ENCODE results near the gene PIP4K2A. TPM values are rescaled to one million over a fixed set of nuclear protein-coding genes. Genes with fewer than 3 reads are reported as not detected.
A peak's percentile ranks its signal among the peaks of the same experiment; 100 is the strongest.

Gene PIP4K2A
- total RNA-seq, 2 experiments from 2014 or later: 108 to 115 TPM

DNA sequence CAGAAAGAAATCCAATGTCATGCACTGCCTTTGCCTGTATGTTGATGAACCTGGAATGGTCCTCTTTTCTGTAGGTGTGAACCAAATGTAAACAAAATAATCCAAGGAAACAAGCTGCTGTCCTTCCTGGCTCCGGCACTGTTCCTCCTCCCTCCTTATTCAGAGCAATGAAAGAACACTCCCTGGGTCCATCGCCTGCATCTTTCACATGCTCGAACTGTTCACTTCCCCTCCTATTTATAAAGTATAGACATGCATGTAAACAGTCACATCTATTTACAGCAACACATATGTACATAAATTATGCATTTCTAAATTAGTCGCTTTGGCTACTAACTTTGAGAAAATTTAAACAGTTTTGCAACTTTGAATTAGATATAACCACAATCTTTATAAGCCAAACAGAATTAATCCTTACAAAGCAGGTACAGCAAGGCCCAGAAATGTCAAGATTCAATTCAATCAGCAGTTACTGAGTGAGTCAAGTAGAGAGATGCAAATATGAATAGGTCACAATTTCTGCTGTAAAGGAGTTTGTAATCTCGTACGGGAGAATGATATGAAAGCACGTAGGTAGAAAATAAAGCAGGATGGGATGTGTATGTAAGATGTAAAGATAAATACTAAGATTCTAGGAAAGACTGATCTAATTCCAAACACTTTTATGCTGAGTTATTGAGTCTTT lies 162.6 kb downstream of the PIP4K2A start:
- Mint-ChIP-seq H3K27ac (no peak overlapping the region), H3K27me3 (no peaks in the 10 kb centered on the region), H3K4me3 (no peak overlapping the region), H3K36me3 (ENCODE audit: low read depth) (peaks cover 36% of the 10 kb centered on the region), H3K4me1 (ENCODE audit: low read depth) (peaks cover 27% of the 10 kb centered on the region), H3K9me3 (no peaks in the 10 kb centered on the region)
- DNase-seq (no peak), ATAC-seq (no peak)
- ChIA-PET CTCF (interaction anchor here (0.6 to 2.4 kb wide), 8 partner anchors 20 to 558 kb away, joined by 3 to 9 read pairs (median 3); no protein-coding TSS in a partner anchor), POLR2A (no interaction called here)
- TF ChIP-seq, protein P1, sequence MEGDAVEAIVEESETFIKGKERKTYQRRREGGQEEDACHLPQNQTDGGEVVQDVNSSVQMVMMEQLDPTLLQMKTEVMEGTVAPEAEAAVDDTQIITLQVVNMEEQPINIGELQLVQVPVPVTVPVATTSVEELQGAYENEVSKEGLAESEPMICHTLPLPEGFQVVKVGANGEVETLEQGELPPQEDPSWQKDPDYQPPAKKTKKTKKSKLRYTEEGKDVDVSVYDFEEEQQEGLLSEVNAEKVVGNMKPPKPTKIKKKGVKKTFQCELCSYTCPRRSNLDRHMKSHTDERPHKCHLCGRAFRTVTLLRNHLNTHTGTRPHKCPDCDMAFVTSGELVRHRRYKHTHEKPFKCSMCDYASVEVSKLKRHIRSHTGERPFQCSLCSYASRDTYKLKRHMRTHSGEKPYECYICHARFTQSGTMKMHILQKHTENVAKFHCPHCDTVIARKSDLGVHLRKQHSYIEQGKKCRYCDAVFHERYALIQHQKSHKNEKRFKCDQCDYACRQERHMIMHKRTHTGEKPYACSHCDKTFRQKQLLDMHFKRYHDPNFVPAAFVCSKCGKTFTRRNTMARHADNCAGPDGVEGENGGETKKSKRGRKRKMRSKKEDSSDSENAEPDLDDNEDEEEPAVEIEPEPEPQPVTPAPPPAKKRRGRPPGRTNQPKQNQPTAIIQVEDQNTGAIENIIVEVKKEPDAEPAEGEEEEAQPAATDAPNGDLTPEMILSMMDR (IDR thresholded peaks at IDR 0.05): no peak
- intact Hi-C loops (cut with micrococcal nuclease): loop anchor here (2.0 kb wide), 1 partner anchor 437 kb away; no protein-coding TSS in a partner anchor

DNA sequence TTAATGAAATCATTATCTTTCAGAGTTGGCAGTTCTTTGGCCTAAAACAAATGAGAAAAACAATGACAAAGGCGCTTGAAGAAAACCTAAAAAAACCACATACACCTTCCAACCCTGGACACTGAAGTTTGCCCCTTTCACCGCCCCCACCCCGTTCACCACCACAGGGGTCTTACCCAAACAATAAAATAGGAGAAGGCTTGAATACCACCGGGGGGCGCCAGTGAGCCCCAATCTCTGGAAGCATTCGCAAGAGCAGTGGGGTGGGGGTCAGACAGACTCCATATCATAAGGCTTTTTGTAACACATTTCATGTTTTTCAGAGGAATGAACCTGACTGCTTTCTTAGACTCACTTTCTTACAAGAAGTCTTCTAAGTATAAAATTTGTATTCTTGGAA lies 163.6 kb downstream of the PIP4K2A start:
- Mint-ChIP-seq H3K27ac (peak overlapping the region; percentile 63), H3K9me3 (no peaks in the 10 kb centered on the region), H3K4me3 (no peak overlapping the region), H3K4me1 (ENCODE audit: low read depth) (peaks cover 29% of the 10 kb centered on the region), H3K36me3 (ENCODE audit: low read depth) (peaks cover 45% of the 10 kb centered on the region), H3K27me3 (no peaks in the 10 kb centered on the region)
- DNase-seq (peak; percentile 85), ATAC-seq (no peak)
- TF ChIP-seq, protein P1 (IDR thresholded peaks at IDR 0.05): peak; percentile 81
- intact Hi-C loops (cut with micrococcal nuclease): loop anchor here (2.0 kb wide), 1 partner anchor 438 kb away; no protein-coding TSS in a partner anchor
- ChIA-PET CTCF (interaction anchor here (0.8 to 2.4 kb wide), 6 partner anchors 8 to 557 kb away, joined by 3 to 9 read pairs (median 3); no protein-coding TSS in a partner anchor), POLR2A (no interaction called here)

DNA sequence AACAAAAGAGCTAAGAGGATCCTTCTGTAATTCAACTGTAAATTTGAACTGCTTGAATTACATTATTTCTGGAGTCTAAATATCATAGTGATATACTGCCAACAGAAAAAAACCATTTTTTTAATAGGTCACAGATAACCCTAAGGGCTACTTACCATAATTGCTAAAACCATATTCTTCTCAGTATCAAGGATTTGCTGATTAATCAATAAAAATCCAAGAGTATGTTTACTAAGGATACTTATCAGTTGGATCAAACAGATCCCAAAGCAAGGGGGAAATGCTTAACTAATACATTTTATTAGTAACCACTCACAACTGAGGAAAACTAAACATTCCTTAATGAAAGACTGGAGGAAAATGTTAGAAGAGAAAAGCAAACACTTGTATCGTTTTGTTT lies 166.0 kb downstream of the PIP4K2A start:
- peaks cover 58% of the 10 kb centered on the region for H3K36me3 Mint-ChIP-seq (ENCODE audit: low read depth)
- no peak overlapping the region for H3K27ac Mint-ChIP-seq
- CTCF ChIA-PET: interaction anchor here (1.2 to 1.4 kb wide), 2 partner anchors 440 to 441 kb away, joined by 3 to 4 read pairs; no protein-coding TSS in a partner anchor
- no peaks in the 10 kb centered on the region for H3K9me3 Mint-ChIP-seq
- no peaks in the 10 kb centered on the region for H3K27me3 Mint-ChIP-seq
- ATAC-seq: no peak
- no peak overlapping the region for H3K4me3 Mint-ChIP-seq
- TF ChIP-seq, protein P1 (IDR thresholded peaks at IDR 0.05): no peak
- intact Hi-C loops (cut with micrococcal nuclease): no loop called here
- POLR2A ChIA-PET: interaction anchor here (0.9 to 1.1 kb wide), 2 partner anchors 12 to 111 kb away, joined by 3 read pairs; no protein-coding TSS in a partner anchor
- no peak for DNase-seq
- peaks cover 41% of the 10 kb centered on the region for H3K4me1 Mint-ChIP-seq (ENCODE audit: low read depth)

DNA sequence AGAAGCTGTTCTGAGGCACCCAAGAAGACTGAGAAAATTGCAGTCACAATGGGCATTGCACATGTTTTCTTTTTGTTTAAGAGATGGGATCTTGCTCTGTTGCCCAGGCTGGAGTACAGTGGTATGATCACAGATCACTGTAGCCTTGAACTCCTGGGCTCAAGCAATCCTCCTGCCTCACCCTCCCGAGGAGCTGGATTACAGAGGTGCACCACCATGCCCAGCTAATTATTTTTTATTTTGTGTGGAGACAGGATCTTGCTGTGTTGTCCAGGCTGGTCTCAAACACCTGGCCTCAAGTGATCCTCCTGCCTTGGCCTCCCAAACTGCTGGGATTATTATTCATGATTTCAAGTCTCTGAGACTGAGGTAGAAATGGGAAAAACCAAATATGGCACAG lies 168.7 kb downstream of the PIP4K2A start:
- H3K4me1 Mint-ChIP-seq (ENCODE audit: low read depth): peaks cover 22% of the 10 kb centered on the region
- no peaks in the 10 kb centered on the region for H3K27me3 Mint-ChIP-seq
- H3K36me3 Mint-ChIP-seq (ENCODE audit: low read depth): peaks cover 70% of the 10 kb centered on the region
- intact Hi-C loops (cut with micrococcal nuclease): no loop called here
- H3K9me3 Mint-ChIP-seq: no peaks in the 10 kb centered on the region
- no peak overlapping the region for H3K27ac Mint-ChIP-seq
- DNase-seq (no peak), ATAC-seq (no peak)
- CTCF ChIA-PET: interaction anchor here (1.4 kb wide), 1 partner anchor 443 kb away, joined by 4 read pairs; no protein-coding TSS in a partner anchor
- H3K4me3 Mint-ChIP-seq: no peak overlapping the region
- POLR2A ChIA-PET: interaction anchor here (0.5 kb wide), 1 partner anchor 547 kb away, joined by 3 read pairs; no protein-coding TSS in a partner anchor
- TF ChIP-seq, protein P1 (IDR thresholded peaks at IDR 0.05): no peak

Measured in activated CD8-positive, alpha-beta T cell treated with anti-CD3 and anti-CD28 coated beads for 36 hours (primary cell).